ENCODE measurements around the gene GGN. TPM values are rescaled to one million over a fixed set of nuclear protein-coding genes. Genes with fewer than 3 reads are reported as not detected.

Gene GGN
- total and polyA plus RNA-seq, 9 of the 15 experiments (the other 6 are each of a cell fraction or from before 2014, with no cell fraction given): 0.15 to 0.33 TPM; not detected in 7

GRCh38 chr19:38384209-38385027 lies 3.4 kb downstream of the GGN start (continued):
- TF ChIP-seq JUND (IDR thresholded peaks at IDR 0.05; ENCODE audit: borderline replicate concordance, low read depth, low read length) (no peak), JUND (tag; IDR thresholded peaks at IDR 0.05; ENCODE audit: borderline replicate concordance, low read depth, low read length) (no peak), POLR2A (conservative IDR thresholded peaks at IDR 0.05) (peak; percentile 53; the same call in 1 of the 2 replicates), TAF7 (tag; IDR thresholded peaks at IDR 0.05) (no peak), RBM34 (IDR thresholded peaks at IDR 0.05; ENCODE audit: borderline replicate concordance, insufficient read depth, low read length) (no peak), ZNF398 (CRISPR knock-in tag; IDR thresholded peaks at IDR 0.05) (no peak), TEAD1 (CRISPR knock-in tag; IDR thresholded peaks at IDR 0.05) (no peak), ZFP36 (IDR thresholded peaks at IDR 0.05; ENCODE audit: low read depth, low read length, partially characterized antibody) (no peak), ZKSCAN3 (CRISPR knock-in tag; IDR thresholded peaks at IDR 0.05) (no peak), RAD21 (CRISPR knock-in tag; conservative IDR thresholded peaks at IDR 0.05 in 1 of 2, IDR thresholded peaks at IDR 0.05 in 1 of 2) (peak; percentile 11 to 45; a peak in 1 of 4 replicates), KDM5B (IDR thresholded peaks at IDR 0.05; ENCODE audit: insufficient replicate concordance, low read depth, low read length) (no peak), GTF2F1 (IDR thresholded peaks at IDR 0.05; ENCODE audit: low read depth, low read length) (no peak), SP1 (CRISPR knock-in tag; IDR thresholded peaks at IDR 0.05) (0 out of 2 replicates have a peak, but pooled peaks have one; percentile 5), ASH1L (IDR thresholded peaks at IDR 0.05; ENCODE audit: borderline replicate concordance, low read depth, partially characterized antibody) (no peak), TFAP4 (CRISPR knock-in tag; IDR thresholded peaks at IDR 0.05; ENCODE audit: borderline replicate concordance) (peak; percentile 39; the same call in 1 of the 2 replicates), CREB5 (CRISPR knock-in tag; IDR thresholded peaks at IDR 0.05) (no peak)

All from K562 (cell line).